Liver (tissue), 9 donors: ENCODE data around the gene AP3B1. TPM values are rescaled to one million over a fixed set of nuclear protein-coding genes. Genes with fewer than 3 reads are reported as not detected.

Experiments used
- DNase-seq: peaks from one replicate; pipeline ENCODE4 v3.0.0-alpha.2; 2017; ENCODE audit warnings: low spot score
- H3K27ac ChIP-seq, 2 donors: one replicate each; pipeline ENCODE4 v1.7.0; 2013; ENCODE audit warnings: inconsistent platforms in 2 of 2, low read length in 2 of 2, control low read depth in 1 of 2, low read depth in 1 of 2, mild to moderate bottlenecking in 1 of 2
- H3K27me3 ChIP-seq, 4 donors: one replicate each; pipeline versions ENCODE4 v1.6.1 to v1.7.0; 2013; ENCODE audit warnings: low read length in 3 of 4, inconsistent platforms in 1 of 4, mild to moderate bottlenecking in 1 of 4, moderate library complexity in 1 of 4; ENCODE audit not compliant: control insufficient read depth in 4 of 4, insufficient read depth in 4 of 4
- H3K36me3 ChIP-seq, 4 donors: one replicate each; pipeline versions ENCODE4 v1.6.1 to v1.7.0; 2013; ENCODE audit warnings: low read length in 3 of 4, mild to moderate bottlenecking in 3 of 4, low read depth in 1 of 4, moderate library complexity in 1 of 4; ENCODE audit not compliant: control insufficient read depth in 4 of 4, insufficient read depth in 3 of 4
- H3K4me1 ChIP-seq, 4 donors: one replicate each; pipeline versions ENCODE4 v1.6.1 to v1.7.0; 2013; ENCODE audit warnings: low read length in 3 of 4, mild to moderate bottlenecking in 3 of 4, moderate library complexity in 1 of 4; ENCODE audit not compliant: control insufficient read depth in 4 of 4, insufficient read depth in 4 of 4
- H3K4me3 ChIP-seq, 3 donors: one replicate each; pipeline versions ENCODE4 v1.6.1 to v1.7.0; 2013; ENCODE audit warnings: low read length in 3 of 3, control low read depth in 1 of 3, low read depth in 1 of 3, mild to moderate bottlenecking in 1 of 3
- H3K9ac ChIP-seq, 2 donors: one replicate each; pipeline ENCODE4 v1.7.0; 2013; ENCODE audit warnings: low read length in 2 of 2, mild to moderate bottlenecking in 2 of 2, moderate library complexity in 2 of 2, control low read depth in 1 of 2, low read depth in 1 of 2
- H3K9me3 ChIP-seq, 4 donors: one replicate each; pipeline versions ENCODE4 v1.6.1 to v1.7.0; 2013; ENCODE audit warnings: low read length in 3 of 4; ENCODE audit not compliant: control insufficient read depth in 4 of 4
- EGR1 ChIP-seq, 2 donors: IDR thresholded peaks; 2 replicates each; pipeline ENCODE4 v1.6.1; 2016 to 2018; ENCODE audit warnings: antibody characterized with exemption in 2 of 2, low read depth in 2 of 2
- FOXA1 ChIP-seq: IDR thresholded peaks from 2 replicates; pipeline ENCODE4 v1.6.1; 2016; ENCODE audit warnings: antibody characterized with exemption
- FOXA2 ChIP-seq: IDR thresholded peaks from 2 replicates; pipeline ENCODE4 v1.6.1; 2016; ENCODE audit warnings: antibody characterized with exemption
- GABPA ChIP-seq, 2 donors: IDR thresholded peaks in 1 of 2; conservative IDR thresholded peaks in 1 of 2; 2 replicates each; pipeline ENCODE4 v1.6.1; 2016; ENCODE audit warnings: antibody characterized with exemption in 2 of 2, mild to moderate bottlenecking in 1 of 2, moderate library complexity in 1 of 2
- HNF4A ChIP-seq, 2 donors: conservative IDR thresholded peaks; 2 replicates each; pipeline ENCODE4 v1.6.1; 2016; ENCODE audit warnings: antibody characterized with exemption in 2 of 2, mild to moderate bottlenecking in 2 of 2
- HNF4G ChIP-seq: IDR thresholded peaks from 2 replicates; pipeline ENCODE4 v1.6.1; 2016; ENCODE audit warnings: antibody characterized with exemption
- NR2F2 ChIP-seq: IDR thresholded peaks from 2 replicates; pipeline ENCODE4 v1.6.1; 2016; ENCODE audit warnings: antibody characterized with exemption
- RAD21 ChIP-seq, 2 donors: IDR thresholded peaks; 2 replicates each; pipeline ENCODE4 v1.6.1; 2016; ENCODE audit warnings: antibody characterized with exemption in 2 of 2, mild to moderate bottlenecking in 2 of 2
- RXRA ChIP-seq, 2 donors: IDR thresholded peaks; 2 replicates each; pipeline ENCODE4 v1.6.1; 2017 to 2018; ENCODE audit warnings: antibody characterized with exemption in 2 of 2, mild to moderate bottlenecking in 1 of 2
- SP1 ChIP-seq: IDR thresholded peaks from 2 replicates; pipeline ENCODE4 v1.6.1; 2018; ENCODE audit warnings: antibody characterized with exemption, mild to moderate bottlenecking
- TAF1 ChIP-seq: conservative IDR thresholded peaks from 2 replicates; pipeline ENCODE4 v1.6.1; 2016; ENCODE audit warnings: antibody characterized with exemption, mild to moderate bottlenecking
- YY1 ChIP-seq: IDR thresholded peaks from 2 replicates; pipeline ENCODE4 v1.6.1; 2016; ENCODE audit warnings: antibody characterized with exemption, mild to moderate bottlenecking
- WGBS: extraction: QIAGEN DNeasy Blood & Tissue Kit; methylation state at CpG from one replicate; pipeline ENCODE4 v1.1.7; 2013; 5-methylcytosine and 5-hydroxymethylcytosine counted together
- polyA plus RNA-seq, 2 donors: library from polyadenylated mRNA; stranded (reverse) in 1 of 2; unstranded in 1 of 2; fragments of 200-250 nt in 1 of 2; fragments of >200 nt in 1 of 2; fragmentation: Nextera tagmentation in 1 of 2; extraction: Ambion mirVana in 1 of 2; gene quantifications; one replicate each; pipeline versions ENCODE4 v1.2.1 to v1.2.3, GENCODE V29; 2013 to 2015
- total RNA-seq, 2 donors: library from RNA; depleted of rRNA; stranded (reverse); fragments of >200 nt; gene quantifications; one replicate each; pipeline ENCODE4 v1.2.3, GENCODE V29; 2014
- TF ChIP-seq, protein P1 (sequence below): IDR thresholded peaks from 2 replicates; pipeline ENCODE4 v1.6.1; 2016; ENCODE audit warnings: antibody characterized with exemption, mild to moderate bottlenecking
- TF ChIP-seq, protein P2 (sequence below): IDR thresholded peaks from 2 replicates; pipeline ENCODE4 v1.6.1; 2016; ENCODE audit warnings: antibody characterized with exemption
- TF ChIP-seq, protein P3 (sequence below): fragments of 150-350 bp; IDR thresholded peaks from 2 replicates; pipeline ENCODE4 v1.5.1; 2017; ENCODE audit warnings: improper control_type of control experiment, low read depth, low read length; ENCODE audit not compliant: missing input control
- TF ChIP-seq, protein P4 (sequence below): IDR thresholded peaks from 2 replicates; pipeline ENCODE4 v1.6.1; 2016; ENCODE audit warnings: antibody characterized with exemption
- donor health status: healthy.
- donor health status: healthy.
- donor health status: healthy.
- donor health status: healthy.
- donor health status: healthy.

AP3B1 gene
- total and polyA plus RNA-seq, 4 donors, result 8.2 to 23.1 (median 14.4) TPM

DNA sequence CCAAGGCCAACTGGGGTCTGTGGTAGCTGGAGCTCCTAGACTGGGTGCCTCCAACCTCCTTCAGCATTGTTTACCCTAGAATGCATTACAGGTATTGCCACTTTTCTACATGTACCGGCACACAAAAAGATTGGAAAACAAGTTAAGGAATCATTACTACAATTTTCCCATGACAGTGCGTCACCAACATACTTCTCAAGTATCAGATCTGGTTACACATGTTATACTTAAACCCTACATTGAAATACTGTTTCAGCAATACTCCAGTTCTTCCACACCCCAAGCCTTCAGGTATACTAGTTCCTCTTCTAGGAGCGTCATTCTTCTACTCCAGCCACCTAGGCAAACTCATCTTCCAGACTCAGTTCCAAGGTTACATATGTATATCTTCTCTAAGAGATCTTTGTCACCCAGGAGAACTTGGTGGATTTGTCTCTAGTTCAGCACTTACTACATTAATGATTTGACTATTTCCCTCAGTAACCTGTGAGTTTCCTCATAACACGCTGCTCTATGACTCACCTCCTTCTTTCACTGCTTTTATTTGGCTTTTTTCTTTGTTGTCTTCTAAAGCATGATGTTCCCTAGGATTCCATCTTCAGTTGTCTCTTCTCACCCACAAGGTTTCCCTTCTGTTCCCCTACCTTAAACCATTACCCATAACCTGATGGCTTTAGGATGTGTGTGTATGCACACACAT, 217.0 kb downstream of the AP3B1 start:
- Histone ChIP-seq H3K36me3 (no peaks in the 10 kb centered on the region), H3K27ac (no peak overlapping the region)

DNA sequence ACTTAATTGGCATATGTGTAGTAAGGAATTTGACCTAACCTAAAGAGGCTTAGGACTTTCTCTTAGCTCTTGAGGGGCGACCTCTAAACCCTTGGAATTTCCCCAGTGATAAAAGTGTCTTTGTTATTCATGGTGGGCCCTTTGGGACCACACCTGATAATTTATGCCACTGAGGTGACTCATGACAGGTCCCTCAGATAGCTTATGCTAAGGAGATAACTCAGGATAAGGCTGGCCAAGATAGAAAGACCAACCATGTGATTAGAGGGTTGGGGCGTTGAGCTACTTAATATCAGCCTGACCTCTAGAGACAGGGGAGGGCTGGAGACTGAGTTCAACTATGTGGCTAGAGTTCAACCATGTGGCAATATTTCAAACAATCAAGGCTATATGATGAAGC, 218.1 kb downstream of the AP3B1 start:
- H3K9ac ChIP-seq, result no peak overlapping the region
- 93% methylated on average over 2 of the region's 2 CpGs for WGBS
- H3K4me3 ChIP-seq, result no peak overlapping the region
- H3K9me3 ChIP-seq, result no peaks in the 10 kb centered on the region
- no peak overlapping the region for H3K27ac ChIP-seq
- H3K4me1 ChIP-seq, result no peaks in the 10 kb centered on the region
- TF ChIP-seq RXRA (IDR thresholded peaks at IDR 0.05) (no peak), FOXA1 (no peak), EGR1 (IDR thresholded peaks at IDR 0.05; ENCODE audit: low read depth in 2 of 2) (no peak), TAF1 (no peak), SP1 (no peak), FOXA2 (no peak), GABPA (IDR thresholded peaks at IDR 0.05 in 1 of 2, conservative IDR thresholded peaks at IDR 0.05 in 1 of 2) (no peak), HNF4A (conservative IDR thresholded peaks at IDR 0.05) (no peak), HNF4G (no peak), NR2F2 (no peak), YY1 (no peak), RAD21 (IDR thresholded peaks at IDR 0.05) (no peak)
- TF ChIP-seq, protein P1, sequence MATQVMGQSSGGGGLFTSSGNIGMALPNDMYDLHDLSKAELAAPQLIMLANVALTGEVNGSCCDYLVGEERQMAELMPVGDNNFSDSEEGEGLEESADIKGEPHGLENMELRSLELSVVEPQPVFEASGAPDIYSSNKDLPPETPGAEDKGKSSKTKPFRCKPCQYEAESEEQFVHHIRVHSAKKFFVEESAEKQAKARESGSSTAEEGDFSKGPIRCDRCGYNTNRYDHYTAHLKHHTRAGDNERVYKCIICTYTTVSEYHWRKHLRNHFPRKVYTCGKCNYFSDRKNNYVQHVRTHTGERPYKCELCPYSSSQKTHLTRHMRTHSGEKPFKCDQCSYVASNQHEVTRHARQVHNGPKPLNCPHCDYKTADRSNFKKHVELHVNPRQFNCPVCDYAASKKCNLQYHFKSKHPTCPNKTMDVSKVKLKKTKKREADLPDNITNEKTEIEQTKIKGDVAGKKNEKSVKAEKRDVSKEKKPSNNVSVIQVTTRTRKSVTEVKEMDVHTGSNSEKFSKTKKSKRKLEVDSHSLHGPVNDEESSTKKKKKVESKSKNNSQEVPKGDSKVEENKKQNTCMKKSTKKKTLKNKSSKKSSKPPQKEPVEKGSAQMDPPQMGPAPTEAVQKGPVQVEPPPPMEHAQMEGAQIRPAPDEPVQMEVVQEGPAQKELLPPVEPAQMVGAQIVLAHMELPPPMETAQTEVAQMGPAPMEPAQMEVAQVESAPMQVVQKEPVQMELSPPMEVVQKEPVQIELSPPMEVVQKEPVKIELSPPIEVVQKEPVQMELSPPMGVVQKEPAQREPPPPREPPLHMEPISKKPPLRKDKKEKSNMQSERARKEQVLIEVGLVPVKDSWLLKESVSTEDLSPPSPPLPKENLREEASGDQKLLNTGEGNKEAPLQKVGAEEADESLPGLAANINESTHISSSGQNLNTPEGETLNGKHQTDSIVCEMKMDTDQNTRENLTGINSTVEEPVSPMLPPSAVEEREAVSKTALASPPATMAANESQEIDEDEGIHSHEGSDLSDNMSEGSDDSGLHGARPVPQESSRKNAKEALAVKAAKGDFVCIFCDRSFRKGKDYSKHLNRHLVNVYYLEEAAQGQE, result no peak
- TF ChIP-seq, protein P2, sequence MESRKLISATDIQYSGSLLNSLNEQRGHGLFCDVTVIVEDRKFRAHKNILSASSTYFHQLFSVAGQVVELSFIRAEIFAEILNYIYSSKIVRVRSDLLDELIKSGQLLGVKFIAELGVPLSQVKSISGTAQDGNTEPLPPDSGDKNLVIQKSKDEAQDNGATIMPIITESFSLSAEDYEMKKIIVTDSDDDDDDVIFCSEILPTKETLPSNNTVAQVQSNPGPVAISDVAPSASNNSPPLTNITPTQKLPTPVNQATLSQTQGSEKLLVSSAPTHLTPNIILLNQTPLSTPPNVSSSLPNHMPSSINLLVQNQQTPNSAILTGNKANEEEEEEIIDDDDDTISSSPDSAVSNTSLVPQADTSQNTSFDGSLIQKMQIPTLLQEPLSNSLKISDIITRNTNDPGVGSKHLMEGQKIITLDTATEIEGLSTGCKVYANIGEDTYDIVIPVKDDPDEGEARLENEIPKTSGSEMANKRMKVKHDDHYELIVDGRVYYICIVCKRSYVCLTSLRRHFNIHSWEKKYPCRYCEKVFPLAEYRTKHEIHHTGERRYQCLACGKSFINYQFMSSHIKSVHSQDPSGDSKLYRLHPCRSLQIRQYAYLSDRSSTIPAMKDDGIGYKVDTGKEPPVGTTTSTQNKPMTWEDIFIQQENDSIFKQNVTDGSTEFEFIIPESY, result no peak
- TF ChIP-seq, protein P3, sequence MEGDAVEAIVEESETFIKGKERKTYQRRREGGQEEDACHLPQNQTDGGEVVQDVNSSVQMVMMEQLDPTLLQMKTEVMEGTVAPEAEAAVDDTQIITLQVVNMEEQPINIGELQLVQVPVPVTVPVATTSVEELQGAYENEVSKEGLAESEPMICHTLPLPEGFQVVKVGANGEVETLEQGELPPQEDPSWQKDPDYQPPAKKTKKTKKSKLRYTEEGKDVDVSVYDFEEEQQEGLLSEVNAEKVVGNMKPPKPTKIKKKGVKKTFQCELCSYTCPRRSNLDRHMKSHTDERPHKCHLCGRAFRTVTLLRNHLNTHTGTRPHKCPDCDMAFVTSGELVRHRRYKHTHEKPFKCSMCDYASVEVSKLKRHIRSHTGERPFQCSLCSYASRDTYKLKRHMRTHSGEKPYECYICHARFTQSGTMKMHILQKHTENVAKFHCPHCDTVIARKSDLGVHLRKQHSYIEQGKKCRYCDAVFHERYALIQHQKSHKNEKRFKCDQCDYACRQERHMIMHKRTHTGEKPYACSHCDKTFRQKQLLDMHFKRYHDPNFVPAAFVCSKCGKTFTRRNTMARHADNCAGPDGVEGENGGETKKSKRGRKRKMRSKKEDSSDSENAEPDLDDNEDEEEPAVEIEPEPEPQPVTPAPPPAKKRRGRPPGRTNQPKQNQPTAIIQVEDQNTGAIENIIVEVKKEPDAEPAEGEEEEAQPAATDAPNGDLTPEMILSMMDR, result no peak
- TF ChIP-seq, protein P4, sequence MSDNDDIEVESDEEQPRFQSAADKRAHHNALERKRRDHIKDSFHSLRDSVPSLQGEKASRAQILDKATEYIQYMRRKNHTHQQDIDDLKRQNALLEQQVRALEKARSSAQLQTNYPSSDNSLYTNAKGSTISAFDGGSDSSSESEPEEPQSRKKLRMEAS, result no peak
- DNase-seq, result no peak
- no peaks in the 10 kb centered on the region for H3K36me3 ChIP-seq
- H3K27me3 ChIP-seq, result no peaks in the 10 kb centered on the region

More for the DNA sequence above, 217.0 kb downstream of the AP3B1 start:
- H3K9me3 ChIP-seq, result no peaks in the 10 kb centered on the region
- H3K27me3 ChIP-seq, result no peaks in the 10 kb centered on the region
- no peak overlapping the region for H3K4me3 ChIP-seq
- WGBS, result 98% methylated on average over 4 of the region's 4 CpGs
- H3K4me1 ChIP-seq, result no peaks in the 10 kb centered on the region
- TF ChIP-seq FOXA2, result no peak
- no peak for TF ChIP-seq YY1
- TF ChIP-seq RAD21 (IDR thresholded peaks at IDR 0.05), result no peak
- TF ChIP-seq HNF4G, result no peak
- TF ChIP-seq, protein P4, result no peak
- TF ChIP-seq GABPA (IDR thresholded peaks at IDR 0.05 in 1 of 2, conservative IDR thresholded peaks at IDR 0.05 in 1 of 2), result no peak
- no peak for TF ChIP-seq TAF1
- TF ChIP-seq SP1, result no peak
- no peak for TF ChIP-seq RXRA (IDR thresholded peaks at IDR 0.05)
- no peak for DNase-seq
- no peak overlapping the region for H3K9ac ChIP-seq
